GM18499 (cell line): ENCODE measurements around the gene MIGA1.

ENCODE experiments used
- ATAC-seq: cut with Tn5 transposase; IDR thresholded peaks from one replicate; pipeline ENCODE4 v1.9.1; 2021; ENCODE audit warnings: moderate number of reproducible peaks; ENCODE audit not compliant: insufficient read depth, unreplicated experiment

Gene MIGA1

DNA sequence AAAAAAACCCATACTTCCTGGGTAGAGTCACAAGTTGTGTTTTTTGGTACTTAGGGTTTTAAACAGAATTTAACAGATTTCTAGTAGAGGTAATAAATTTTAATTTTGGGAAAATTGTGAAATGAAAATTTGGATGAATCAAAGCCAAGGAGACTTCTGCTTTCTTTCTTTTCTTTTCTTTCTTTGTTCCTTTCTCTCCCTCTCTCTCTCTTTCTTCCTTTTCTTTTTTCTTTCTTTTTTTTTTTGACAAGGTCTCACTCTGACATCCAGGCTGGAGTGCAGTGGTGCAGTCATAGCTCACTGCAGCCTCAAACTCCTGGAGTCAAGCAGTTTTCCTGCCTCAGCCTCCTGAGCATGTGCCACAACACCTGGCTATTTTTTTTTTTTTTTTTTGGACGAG is 62.1 kb downstream of the MIGA1 start:
- no peak for ATAC-seq

DNA sequence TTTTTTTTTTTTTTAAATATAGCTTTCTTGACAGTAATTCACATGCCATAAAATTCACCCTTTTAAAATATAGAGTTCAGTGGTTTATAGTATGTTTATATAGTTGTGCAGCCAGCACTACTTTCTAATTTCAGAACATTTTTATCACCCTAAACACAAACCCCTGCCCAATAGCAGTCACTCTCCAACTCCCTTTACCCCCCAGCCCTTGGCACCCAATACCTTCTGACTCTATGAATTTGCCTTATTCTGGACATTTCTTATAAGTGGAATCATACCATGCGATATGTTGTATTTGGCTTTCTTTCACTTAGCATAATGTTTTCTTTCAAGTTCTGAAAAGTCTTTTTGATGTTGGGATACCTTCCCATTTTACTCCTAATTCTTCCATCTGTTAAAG is 66.5 kb downstream of the MIGA1 start:
- no peak for ATAC-seq

DNA sequence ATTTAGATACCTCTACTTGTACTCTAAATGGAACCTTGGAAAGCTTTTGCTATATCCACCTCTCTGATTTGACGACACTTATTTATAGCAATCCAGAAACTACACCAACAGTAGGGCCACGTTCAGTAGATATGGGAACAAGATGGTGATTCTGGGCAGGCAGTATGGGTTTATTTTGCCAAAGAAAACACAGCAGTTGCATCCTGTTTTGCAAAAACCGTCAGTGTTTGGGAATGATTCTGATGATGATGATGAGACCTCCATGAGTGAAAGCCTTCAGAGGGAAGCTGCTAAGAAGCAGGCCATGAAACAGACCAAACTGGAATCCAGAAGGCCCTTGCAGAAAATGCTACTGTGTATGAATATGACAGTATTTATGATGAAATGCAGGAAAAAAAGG is 67.5 kb downstream of the MIGA1 start:
- ATAC-seq, result no peak

DNA sequence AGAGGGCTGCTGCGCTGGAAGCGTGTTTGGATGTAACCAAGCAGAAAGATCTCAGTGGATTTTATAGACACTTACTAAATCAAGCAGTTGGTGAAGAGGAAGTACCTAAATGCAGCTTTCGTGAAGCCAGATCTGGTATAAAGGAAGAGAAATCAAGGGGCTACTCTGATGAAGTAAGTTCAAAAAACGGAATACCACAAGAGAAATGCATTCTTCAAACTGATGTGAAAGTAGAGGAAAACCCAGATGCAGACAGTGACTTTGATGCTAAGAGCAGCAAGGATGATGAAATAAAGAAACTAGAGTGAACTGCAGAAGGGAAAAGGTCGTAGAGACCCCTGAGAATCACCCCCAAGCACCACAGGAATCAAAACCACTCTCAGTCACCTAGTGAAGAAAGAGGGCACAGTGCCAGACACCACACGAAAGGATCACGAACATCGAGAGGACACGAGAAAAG is 68.2 kb downstream of the MIGA1 start:
- ATAC-seq, result no peak

DNA sequence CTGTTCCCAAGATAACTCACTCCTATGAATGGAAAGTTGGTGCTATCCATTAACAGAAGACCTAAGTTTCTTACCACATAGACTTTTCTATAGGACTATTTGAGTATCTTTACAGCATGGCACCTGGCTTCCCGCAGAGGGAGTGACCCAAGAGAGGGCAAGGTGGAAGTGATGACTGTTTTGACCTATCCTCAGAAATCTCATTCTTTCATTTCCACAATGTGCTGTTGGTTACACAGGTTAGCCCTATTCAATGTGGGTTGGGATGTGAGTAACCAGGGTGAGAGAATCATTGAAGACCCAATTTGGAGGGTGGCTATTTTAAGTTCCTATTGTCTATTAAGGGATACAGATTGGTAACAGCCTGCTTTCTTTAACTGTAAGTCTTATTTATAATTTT is 70.6 kb downstream of the MIGA1 start:
- ATAC-seq, result no peak

- no peak for ATAC-seq
Measured at GRCh38 chr1:77857552-77857951, 78.1 kb downstream of the MIGA1 start.

- ATAC-seq, result no peak
Measured at GRCh38 chr1:77858725-77859124, 79.3 kb downstream of the MIGA1 start.

DNA sequence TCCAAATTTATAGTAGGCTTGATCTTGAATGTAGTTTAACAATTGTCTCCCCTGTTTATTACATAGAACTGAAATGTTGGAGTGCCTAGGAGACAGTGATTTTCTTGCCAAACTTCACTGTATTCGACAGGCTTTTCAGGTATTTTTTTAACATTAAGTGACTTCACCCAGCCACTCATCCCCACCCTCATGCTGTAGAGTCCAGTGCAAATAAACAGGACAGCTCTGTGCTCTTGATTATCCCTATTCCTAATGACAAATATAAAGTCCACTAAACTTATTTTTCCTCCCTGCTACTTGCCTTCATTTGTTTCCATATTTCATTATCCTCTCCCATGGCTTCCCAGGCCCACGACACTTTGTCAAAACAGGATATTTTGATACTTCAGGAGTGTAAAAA is 79.8 kb downstream of the MIGA1 start:
- no peak for ATAC-seq

DNA sequence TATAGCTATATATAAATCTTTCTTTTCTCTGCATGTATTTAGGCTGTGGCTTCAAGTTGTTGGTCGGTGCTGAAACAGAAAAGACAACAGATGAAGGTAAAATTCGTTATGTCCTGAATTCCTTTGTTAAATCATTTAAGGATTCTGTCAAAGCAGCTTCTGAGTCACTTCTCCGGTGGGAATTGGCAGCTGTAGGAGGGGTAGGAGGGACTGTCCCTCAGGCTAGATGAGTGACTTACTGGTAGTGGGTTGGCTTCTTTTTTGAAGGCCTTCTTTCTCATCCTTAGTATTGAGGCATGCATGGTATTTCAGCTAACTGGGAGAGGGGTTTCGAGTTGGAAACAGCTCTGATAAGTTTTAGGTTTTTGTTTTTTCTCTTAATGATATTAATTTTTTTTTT is 86.8 kb downstream of the MIGA1 start:
- ATAC-seq, result no peak

GRCh38 chr1:77872645-77873044 is 93.2 kb downstream of the MIGA1 start:
- ATAC-seq, result no peak

GRCh38 chr1:77873461-77873860 is 94.0 kb downstream of the MIGA1 start:
- no peak for ATAC-seq

GRCh38 chr1:77874804-77875445 is 95.5 kb downstream of the MIGA1 start:
- ATAC-seq, result no peak

DNA sequence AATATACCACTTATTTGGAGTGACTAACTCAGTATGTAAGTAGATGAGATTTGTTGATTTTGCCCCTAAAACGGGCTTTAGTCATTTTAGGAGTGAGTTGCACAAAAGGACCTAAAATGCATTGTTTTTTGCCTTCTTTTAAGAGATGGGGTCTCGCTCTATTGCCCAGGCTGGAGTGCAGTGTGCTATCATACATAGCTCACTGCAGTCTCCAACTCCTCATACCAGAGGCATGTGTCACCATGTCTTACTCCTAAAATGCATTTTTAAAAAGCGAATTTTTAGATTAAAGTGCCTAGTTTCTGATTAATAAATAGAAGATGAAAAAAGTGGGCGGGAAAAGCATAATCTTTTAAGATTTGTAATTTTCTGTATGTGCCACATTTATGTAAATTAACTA is 97.4 kb downstream of the MIGA1 start:
- ATAC-seq, result no peak

- ATAC-seq, result no peak
Measured at GRCh38 chr1:77881061-77881460, 101.6 kb downstream of the MIGA1 start.

GRCh38 chr1:77882411-77882810 is 103.0 kb downstream of the MIGA1 start:
- no peak for ATAC-seq

DNA sequence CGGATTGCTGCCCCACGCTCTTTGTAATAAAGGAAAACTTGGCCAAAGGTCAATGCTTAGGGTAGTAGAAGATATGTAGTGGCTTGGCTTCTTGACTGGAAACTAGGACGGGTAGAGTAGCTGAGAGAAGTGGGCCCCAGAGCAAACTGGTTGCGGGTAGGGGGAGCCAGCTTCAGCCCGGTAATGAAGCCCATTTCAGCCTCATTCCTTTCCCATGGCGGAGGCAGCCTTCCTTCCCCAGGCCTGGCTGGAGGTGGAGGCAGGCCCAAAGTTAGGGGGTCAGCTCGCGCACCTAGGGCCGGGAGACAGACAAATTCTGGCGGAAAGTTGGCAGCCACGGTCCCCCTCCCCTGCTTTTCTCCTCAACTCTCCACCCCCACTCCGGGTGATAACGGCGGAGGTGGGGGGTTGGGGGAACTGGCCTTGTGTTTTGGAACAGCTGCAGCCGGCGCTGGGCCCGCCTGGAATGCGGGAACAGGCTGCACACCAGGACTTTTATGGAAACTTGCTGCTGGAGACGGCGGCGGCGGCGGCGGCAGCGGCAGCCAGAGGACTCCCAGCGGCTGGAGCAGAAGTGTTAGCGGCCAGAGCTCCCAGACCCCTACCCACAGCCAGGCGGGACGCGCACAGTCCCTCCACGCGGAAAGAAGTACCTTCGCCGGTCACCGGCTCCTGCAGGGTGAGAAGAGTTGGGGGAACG is 108.8 kb downstream of the MIGA1 start, which contains the start of gene NEXN:
NEXN (plus strand) TSS at position 544 of the 700 bp plus-strand sequence. CDS start 27,483 bp downstream, outside the sequence.
- ATAC-seq, result no peak

DNA sequence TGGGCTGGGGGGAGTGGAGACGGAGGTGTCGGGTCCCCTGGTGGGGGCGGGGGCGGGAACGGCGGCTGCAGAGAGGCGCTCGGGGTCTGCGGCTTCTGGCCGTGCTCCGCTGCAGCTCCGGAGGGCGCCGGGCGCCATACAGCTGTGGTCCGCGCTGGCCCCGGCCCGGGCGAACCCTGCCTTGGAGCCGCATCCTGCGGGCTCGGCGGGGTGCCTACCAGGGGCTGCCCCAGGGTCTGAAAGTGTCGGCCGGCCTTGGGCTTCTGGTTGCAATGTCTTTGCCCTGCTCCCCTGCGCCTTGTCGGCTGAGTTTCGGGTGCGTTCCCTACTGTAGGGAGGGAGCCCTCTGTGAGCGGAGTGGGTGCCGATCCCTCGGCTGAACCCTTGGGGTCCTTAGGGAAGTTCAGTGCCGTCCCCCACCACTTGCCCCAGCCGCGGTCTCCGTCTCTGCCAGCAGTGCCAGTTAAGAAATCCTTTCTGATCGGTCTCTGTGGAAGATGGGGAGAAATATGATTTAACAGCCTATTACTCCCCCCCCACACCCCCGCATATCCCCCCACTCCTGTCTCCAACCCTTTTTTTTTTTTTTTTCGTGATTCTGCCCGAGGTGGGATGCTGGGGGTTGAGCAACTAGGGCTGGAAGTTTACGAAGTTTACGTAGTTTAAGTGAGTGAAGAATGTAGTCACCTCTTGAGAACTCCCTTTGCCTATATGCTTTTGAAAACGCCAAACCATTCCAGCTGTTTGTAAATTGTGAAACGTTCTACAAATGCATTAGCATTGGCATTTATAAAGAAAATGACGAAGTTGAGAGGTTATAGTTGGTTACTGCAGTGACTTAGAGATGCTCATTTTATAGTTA is 109.6 kb downstream of the MIGA1 start:
- ATAC-seq, result no peak

GRCh38 chr1:77889671-77890070 is 110.2 kb downstream of the MIGA1 start:
- ATAC-seq, result no peak

DNA sequence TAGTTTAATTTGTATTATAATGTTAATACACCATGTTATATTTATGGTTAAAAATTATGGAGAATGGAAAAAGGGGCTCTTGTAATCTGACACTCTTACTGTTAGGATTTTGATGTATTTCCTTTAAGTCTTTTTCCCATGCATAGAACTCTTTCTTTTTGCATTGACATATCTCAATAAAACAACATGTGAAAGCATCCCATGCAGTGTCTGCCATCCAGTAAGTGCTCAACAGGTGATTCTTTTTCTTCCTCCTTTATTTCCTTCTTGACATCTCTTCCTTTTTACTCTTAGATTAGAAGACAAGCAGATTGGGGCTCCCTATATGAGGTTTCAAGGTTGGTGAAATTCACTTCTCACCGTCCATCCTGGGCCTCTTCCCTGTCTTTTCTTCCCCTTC is 111.8 kb downstream of the MIGA1 start:
- ATAC-seq, result no peak

GRCh38 chr1:77899647-77900320 is 120.3 kb downstream of the MIGA1 start:
- ATAC-seq, result no peak
